Measurements from ENCODE around the gene WNT9A.

Gene WNT9A

DNA sequence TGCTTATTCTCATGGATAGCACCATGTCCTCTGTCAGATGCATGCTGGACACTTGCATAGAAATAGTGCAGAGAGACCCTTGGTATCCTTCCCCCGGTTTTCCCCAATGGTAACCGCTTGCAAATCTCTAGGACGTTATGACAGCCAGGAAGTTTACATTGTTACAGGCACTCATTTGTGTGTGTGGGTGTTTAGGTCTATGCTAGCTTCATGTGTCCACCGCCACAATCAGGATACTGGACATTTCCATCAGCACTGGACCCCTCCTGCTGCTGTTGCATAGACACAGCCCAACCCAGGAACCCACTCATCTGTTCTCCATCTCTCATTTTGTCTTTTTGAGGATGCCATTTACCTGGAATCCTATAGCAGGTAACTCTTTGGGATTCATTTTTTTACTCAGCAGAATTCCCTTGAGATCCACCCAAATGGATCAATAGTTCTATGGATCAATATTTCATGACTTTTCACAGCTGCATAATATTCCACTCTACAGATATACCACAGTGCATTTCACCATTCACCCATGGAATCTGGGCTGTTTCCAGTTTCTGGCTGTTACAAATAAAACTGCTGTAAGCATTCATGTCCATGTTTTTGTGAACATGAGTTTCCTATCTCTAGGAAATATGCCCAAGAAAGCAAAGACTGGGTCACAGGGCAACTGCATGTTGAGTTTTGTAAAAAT lies 6.6 kb upstream of the WNT9A start:
- no peak for DNase-seq

DNA sequence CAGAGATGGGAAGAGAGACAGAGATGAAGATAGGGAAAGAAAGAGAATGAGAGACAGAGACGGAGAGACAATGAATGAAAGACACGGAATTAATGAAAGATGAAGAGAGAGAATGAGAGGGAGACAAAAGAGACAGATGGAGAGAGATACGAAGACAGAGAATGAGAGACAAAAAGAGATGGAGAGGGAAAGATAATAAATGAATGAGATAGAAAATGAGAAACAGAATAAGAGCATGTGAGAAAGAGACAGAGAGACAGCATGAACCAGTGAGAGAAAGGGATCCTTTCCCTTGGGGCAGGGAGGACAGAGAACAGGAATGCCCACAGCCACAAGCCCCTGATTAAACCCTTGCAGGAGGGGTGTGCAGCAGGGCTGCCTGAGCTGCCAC lies 5.3 kb upstream of the WNT9A start:
- no peak for DNase-seq

DNA sequence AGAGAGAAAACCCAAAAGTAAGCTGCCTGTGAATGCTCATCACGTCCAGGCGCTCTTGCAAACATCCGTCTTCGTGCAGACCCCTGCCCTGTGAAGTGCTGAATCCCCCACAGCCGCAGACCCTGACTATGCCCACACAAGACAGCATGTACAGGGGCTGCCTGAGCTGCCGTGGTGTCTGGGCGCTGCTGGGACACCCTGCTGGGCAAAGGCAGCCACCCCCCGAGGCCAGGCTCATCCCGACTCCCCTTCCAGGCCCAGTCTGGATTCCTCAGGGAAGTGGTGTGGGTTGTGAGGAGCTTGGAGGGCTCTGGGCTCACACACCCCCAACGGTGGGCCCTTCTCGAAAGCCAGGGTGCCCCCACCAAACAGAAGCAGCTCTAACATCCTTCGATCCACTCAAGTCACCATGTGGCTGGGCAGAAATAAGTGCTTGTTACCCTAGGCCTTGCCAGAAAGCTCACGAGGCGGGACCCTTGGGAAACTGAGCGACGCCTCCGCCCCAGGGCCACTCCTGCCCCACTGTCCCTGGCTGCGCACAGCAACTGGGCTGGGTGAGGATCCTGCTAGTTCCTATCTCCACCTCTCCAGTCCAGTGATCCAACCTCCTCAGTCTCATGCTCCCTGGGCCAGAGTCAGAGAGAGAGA lies 4.8 kb upstream of the WNT9A start:
- DNase-seq: no peak

DNA sequence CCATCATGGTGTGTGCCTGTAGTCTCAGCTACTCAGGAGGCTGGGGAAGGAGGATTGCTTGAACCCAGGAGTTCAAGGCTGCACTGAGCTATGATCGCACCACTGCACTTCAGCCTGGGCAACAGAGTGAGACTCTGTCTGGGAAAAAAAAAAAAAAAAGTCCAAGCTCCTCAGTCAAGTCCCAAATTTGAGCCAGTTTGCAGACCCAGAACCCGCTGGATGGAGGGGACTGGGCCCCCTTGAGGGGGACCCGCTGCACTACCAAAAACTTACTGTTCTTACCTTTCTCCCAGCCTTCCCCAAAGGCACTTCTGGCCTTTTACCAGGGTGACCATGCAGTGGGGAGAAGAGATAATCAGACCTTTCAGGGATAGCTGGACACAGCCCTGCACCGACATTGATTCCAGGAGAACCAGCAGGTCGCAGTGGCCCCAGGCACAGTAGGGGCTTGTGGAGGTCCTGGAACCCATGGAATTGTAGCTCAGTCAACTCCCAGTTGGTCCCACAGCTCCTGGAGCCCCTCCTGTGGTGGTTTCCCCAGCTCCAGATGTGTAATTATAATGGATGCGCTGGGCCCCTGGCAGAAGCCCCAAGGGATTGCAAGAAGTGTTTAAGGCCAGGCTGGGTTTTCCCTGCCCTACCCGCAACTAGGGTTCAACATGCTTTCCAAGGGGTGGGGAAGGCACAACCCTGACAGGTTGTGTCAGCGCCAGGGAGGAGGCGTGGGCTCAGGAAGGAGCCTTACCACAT lies 4.1 kb upstream of the WNT9A start:
- no peak for DNase-seq

- no peak for DNase-seq
Observed at GRCh38 chr1:227950735-227951346, 3.1 kb upstream of the WNT9A start.

DNA sequence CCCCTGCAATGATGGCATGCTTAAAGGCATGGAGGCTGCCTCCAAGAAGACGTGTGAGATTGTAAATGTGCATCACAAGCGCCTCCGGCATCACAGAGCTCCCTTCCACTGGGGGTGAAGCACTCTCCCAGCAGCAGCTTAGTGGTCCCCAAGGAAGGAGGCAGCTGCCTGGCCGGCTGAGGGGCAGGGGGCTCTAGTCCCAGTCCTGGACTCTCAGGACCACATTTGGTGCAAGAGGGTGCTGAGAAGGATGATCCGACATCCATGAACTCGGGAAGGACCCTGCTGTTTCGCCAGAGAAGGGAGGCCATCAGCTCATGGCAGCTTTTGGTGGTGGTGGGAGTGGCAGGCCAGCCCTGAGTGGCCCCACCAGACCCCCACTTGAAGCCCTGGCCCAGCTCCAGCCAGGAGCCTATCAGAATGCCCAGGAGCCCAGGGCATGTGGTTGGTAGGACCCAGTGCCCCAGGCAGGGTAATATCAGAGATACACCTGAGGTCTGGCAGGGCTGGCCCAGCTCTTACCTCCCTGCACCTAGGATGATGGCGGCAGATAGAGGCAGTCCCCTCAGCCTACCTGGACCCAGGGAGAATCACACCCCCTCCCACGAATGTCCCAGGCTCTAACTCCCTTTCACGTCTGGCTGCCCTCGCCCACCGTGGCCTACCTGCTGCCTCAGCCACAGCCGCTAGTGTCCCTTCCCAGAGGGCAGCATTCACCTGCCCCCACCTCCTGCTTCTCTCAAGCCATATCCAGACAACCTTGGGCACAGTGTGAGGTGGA lies 2.4 kb upstream of the WNT9A start:
- no peak for DNase-seq

- no peak for DNase-seq
Observed at GRCh38 chr1:227949341-227949921, 1.7 kb upstream of the WNT9A start.

GRCh38 chr1:227948493-227949260 lies 945 bp upstream of the WNT9A start:
- no peak for DNase-seq

GRCh38 chr1:227947386-227947675 lies 401 bp downstream of the WNT9A start:
- DNase-seq: no peak

- DNase-seq: peak; percentile 57
Observed at GRCh38 chr1:227946624-227947385, 927 bp downstream of the WNT9A start.

- peak; percentile 61 for DNase-seq
Observed at GRCh38 chr1:227945891-227946623, 1.7 kb downstream of the WNT9A start.

GRCh38 chr1:227944931-227945890 lies 2.5 kb downstream of the WNT9A start:
- no peak for DNase-seq

GRCh38 chr1:227944090-227944930 lies 3.4 kb downstream of the WNT9A start:
- no peak for DNase-seq

DNA sequence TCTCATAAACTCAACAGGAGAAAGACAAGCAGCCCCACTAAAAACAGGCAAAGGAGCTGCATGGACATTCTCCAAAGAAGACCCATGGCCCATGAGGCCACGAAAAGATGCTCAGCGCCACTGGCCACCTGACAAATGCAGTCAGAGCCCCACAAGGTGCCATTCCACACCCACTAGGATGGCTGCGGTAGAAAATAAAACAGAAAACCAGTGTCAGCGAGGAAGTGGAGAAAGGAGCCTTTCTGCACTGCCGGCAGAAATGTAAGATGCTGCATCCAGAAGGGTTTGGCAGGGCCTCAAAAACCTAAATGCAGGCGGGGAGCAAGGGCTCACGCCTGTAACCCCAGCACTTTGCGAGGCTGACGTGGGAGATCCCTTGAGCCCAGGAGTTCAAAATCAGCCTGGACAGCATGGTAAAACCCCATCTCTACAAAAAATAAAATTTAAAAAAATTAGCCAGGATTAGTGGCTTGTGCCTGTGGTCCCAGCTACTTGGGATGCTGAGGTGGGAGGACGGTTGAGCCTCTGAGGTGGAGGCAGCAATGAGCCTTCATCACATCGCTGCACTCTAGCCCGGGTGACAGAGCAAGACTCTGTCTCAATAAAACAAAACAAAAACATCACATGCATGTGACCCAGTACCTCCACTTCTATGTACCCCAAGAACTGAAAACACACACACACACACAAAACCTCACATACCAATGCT lies 4.2 kb downstream of the WNT9A start:
- DNase-seq: no peak

DNA sequence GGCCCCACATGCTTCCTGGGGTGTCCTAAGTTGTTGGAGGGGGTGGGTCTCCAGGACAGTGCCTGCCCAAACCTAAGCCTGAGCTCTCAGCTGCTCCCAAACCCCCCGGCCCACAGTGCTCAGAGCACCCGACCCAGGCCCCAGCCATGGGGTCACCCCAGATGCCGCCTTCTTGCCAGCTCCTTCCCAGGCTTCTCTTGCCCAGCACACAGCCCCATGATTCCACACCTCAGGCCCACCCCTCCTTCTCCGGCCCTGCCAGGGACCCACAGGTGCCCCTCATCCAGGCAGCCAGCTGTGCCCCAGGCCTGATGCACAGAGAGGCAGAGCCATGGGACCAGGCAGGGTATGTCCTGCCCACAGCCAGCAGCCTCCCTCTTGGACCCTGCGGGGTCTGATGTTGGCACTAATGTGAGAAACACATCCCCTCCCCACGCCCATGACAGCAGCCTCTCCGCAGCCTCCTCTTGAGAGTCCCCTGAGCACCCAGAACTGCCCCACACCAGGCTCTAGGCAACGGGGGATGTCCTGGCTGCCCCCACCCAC lies 4.9 kb downstream of the WNT9A start:
- no peak for DNase-seq

- no peak for DNase-seq
Observed at GRCh38 chr1:227942021-227942715, 5.6 kb downstream of the WNT9A start.
